ENCODE measurements around the gene GOSR1.
"Not testable (repeated sequence)": the region's sequence is repeated elsewhere in the genome, so short reads cannot be mapped to it uniquely, and the experiment has no call there.

Gene GOSR1

DNA sequence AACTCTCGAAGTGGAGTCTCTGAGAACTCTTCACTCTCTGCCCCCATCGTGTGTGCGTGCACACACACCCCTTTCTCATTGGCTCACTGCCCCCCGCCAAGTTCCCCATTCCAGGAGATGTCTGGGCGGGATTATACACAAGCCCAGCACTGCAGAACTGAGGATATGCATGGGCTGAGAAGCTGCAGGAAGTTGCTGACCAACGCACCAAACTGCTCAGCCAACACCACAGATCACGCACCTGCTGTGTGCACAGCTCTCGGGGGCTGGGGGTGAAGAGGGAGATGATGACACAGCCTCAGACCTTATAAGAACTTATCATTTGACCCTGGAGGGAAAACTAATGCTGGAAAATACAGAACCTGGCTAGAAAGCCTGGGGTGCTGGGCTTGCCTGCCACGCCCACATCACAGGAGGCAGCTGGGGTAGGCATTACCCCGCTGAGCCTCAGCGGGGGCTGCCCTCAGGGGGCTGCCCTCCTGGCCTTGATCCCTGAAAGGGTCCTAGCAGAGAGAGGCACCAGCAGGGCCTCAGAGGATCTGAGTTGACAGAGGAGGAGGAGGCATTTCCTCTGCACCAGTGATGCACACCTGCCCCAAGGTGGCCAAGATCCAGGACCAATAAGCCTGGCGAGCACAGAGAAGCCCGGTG is 87.3 kb downstream of the GOSR1 start:
- DNase-seq, result not testable (repeated sequence)

GRCh38 chr17:30565073-30565935 is 88.1 kb downstream of the GOSR1 start:
- no peak for DNase-seq

DNA sequence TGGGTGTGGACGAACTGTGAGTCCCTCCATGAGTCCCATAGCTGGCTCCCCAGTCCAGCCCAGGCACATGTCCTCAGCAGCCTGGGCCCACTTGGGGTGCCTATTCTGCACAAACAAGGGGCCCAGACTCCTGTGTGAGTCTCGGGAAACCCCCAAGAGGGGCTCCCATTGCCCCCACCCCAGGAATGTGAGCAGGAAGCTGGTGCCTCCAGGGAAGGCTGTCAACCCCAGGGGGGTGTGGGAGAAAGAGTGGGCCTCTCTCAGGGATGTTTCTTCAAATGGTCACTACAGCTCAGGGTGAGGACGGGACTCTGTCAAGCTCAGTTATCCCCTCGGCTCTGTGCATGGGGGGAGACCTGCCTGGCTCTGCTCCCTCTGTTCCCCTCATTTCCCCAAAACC is 88.9 kb downstream of the GOSR1 start:
- not testable (repeated sequence) for DNase-seq

- DNase-seq, result not testable (repeated sequence)
These were observed 89.5 kb downstream of the GOSR1 start for GRCh38 chr17:30566516-30567225.

- no peak for DNase-seq
These were observed 90.3 kb downstream of the GOSR1 start for GRCh38 chr17:30567231-30568116.

DNA sequence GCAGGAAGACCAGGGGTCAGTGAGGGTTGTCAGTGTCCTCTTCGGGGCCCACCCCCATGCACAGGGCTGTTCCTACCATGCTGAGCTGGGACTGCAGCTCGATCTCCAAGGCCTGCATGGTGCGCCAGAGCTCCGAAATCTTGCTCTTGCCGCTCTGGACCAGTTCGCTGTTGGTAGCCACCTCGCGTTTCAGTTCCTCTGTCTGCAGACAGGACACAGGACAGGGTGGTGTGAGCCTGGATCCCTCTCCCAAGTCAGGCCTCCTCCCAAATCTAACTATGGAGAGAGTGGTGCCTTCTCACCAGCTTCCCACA is 90.9 kb downstream of the GOSR1 start:
- no peak for DNase-seq

- DNase-seq, result not testable (repeated sequence)
These were observed 92.4 kb downstream of the GOSR1 start for GRCh38 chr17:30569531-30570175.

GRCh38 chr17:30570191-30570590 is 93.0 kb downstream of the GOSR1 start:
- no peak for DNase-seq

DNA sequence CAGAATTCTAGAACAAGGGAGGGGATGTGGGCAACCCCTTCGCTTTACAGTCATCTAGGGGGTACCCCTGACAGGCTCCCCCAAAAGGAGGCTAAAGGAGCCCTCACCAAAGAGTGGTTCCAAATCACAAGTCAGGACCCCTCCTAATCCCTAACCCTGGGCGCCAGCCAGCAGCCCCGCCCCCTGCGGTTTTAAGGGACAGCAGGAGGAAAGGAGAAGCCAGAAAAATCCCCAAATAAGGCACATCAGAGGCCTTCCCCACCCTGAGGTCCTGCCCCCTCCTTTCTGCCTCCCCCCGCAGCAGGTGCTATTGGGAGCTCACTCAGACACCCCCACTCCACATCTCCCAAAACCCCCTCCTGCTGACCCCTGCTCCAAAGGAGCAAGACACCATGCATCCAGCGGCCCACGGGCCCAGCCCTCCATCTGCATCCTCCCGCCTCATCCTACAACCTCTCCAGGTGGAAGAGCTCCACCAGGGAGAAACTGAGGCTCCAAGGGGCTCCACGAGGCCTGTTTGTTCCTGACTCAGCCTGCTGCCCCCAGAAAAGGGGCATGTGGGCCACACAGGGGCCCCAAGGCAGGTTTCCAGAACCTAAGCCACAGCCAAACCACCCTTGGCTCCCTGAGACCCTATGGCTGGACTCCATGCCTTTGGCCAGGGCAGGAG is 93.5 kb downstream of the GOSR1 start:
- no peak for DNase-seq

DNA sequence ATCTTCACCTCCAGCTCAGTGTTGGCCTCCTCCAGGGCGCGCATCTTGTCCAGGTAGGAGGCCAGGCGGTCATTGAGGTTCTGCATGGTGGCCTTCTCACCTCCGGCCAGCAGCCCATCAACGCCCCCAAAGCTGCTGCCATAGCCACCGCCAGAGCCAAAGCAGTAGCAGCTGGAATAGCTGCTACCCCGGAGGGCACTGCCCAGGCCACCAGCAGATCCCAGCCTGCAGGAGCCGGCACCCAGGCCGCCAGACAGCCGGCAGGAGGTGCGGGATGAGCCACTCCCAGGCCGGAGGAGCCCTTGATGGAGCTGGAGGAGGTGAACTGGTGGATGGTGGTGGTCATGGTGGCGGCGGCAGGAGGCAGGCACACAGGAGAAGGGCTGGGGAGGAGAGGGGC is 94.2 kb downstream of the GOSR1 start:
- DNase-seq, result not testable (repeated sequence)

DNA sequence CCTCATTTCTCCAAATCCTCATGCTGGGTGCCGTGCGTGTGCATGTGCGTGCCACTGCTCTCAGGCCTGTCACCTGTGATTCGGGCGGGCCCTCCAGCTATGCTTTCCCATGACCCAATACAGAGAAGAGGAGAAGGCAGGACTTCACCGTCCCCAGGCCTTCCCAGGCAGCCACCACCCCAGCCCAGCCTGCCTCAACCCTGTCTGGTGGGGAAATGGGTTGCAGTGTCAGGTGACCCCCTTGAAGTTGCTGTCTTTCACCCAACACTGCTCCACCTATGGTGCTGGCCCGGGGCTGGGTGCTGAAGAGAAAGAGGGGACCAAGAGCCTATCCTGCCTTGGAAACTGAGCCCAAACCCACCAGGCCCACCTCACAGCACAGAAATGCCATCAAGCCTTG is 94.7 kb downstream of the GOSR1 start:
- DNase-seq, result no peak

GRCh38 chr17:30572651-30573554 is 95.7 kb downstream of the GOSR1 start:
- DNase-seq, result not testable (repeated sequence)

DNA sequence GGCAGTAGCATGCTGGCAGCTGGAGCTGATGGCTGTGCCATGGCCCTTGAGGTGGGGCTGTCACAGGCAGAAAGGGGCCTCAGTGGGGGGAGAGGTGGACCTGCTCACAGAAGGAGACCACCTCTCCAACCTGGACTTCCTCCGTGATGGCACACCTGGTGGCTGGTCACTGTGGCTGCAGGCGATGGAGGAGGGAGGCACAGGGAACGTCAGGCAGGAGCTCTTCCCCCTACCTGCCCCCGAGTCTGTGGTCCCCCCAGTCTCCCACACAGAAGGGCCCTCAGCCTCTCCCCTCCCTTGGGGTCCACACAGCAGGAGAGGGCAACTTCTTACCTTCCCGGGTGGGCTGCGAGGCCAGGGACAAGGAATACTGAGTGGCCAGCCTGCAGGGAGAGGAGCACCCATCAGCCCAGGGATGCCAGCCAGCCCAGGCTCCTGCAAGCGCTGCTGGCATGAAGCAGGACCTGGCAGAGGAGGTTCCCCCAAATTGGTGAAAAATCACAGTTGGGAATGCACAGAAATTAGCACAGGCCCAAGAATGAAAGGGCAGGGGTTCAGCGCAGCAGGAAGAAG is 96.5 kb downstream of the GOSR1 start:
- no peak for DNase-seq

DNA sequence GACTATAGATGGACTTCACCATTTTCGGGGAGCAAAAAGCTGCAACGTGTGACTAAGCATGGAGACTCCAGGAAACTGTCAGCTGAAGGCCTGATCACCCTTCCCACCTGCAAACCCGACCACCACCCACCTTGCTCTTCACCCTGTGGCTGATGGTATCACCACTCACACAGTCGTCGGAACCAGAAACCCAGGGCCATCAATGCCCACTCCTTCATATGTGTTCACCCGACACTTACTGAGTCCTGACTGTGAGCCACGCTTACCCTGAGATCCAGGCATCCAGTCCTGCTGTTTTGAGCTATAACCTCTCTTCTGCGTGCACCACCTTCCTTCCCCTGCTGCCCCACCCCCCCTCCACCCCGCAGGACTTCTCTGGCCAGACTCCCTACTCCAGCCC is 97.1 kb downstream of the GOSR1 start:
- not testable (repeated sequence) for DNase-seq

- DNase-seq, result not testable (repeated sequence)
These were observed 97.6 kb downstream of the GOSR1 start for GRCh38 chr17:30574806-30575205.

- not testable (repeated sequence) for DNase-seq
These were observed 98.6 kb downstream of the GOSR1 start for GRCh38 chr17:30575648-30576325.

DNA sequence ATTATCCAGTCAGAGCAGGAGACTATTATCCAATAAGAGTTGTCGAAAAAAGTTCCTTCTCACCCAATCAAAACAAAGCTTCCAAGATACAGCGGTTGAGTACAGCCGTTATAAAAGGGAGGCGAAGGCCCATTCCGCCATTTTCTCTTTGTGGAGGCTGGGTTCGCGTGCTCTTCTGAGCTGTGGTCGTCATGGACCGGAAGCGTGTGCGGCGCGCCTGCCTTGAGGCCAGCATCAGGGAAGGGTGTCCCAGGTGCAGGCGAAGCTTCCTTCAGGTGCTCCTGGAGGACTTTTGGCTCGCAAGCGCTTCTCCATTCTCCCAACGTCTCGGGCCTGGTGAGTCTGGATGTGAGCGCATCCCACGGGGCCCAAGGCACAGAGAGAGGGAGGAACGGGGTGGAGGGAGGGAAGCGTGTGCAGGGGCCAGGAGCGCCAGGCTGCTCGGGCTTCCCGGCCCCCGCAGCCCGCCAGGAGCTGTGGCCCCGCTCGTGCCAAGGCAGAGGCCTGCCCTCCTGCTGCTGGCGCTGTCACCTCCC is 99.2 kb downstream of the GOSR1 start:
- DNase-seq, result no peak
